GM12892 (cell line): ENCODE results near the gene KCNIP3.

Experiments
- POLR2AphosphoS5 ChIP-seq: IDR thresholded peaks from 2 replicates; pipeline ENCODE4 v1.6.1; 2011; ENCODE audit warnings: low read depth, low read length, control low read depth
- TAF1 ChIP-seq: IDR thresholded peaks from 2 replicates; pipeline ENCODE4 v1.6.1; 2011; ENCODE audit warnings: low read depth, mild to moderate bottlenecking, control low read depth, low read length, borderline replicate concordance

DNA sequence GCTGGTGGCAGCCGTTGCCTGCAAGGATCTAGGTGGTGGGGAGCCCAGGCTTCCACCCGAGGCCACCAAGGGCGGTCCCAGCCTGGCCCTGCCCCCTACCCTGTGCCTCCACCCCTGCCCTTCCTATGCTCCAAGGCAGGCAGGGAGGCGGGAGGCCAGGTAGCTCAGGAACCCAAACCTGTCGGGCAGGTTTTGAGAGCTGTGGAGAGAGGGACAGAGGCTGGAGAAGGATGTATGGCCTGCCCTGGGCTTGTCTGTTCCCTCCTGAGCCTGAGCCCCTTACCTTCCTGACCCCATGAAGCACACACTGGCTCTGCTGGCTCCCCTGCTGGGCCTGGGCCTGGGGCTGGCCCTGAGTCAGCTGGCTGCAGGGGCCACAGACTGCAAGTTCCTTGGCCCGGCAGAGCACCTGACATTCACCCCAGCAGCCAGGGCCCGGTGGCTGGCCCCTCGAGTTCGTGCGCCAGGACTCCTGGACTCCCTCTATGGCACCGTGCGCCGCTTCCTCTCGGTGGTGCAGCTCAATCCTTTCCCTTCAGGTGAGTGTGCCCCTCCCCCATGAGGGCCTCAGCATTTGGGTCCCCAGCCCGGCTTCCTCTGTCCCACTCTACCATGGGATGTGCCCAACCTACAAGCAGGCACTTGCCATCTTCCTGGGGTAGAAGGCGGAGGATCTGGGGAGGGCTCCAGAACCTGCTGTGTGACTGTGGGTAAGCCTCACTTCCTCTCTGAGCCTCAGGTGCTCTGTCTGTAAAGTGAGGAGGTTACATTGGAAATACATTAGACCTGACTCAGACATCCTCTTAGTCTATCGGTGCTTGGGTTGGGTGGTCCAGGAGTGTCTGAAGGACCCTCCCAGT is 22.6 kb upstream of the KCNIP3 start, which contains the start of gene PROM2:
- TF ChIP-seq POLR2AphosphoS5 (no peak), TAF1 (no peak)
